GM10248 (cell line): ENCODE data around the gene SLC24A4.

ENCODE experiments used
- CTCF ChIA-PET: fragments of 300-600 bp; sonication (Branson Sonifier 250); formaldehyde crosslinking; extraction: SDS; loops from one replicate; lab custom pipeline; 2021; ENCODE audit warnings: antibody characterized with exemption; lab: Yijun Ruan, JAX
- POLR2A ChIA-PET: fragments of 350-650 bp; sonication (Branson Sonifier 250); formaldehyde crosslinking; extraction: SDS; loops from one replicate; lab custom pipeline; 2020; ENCODE audit warnings: antibody characterized with exemption; lab: Yijun Ruan, JAX
- DNase-seq: peaks from one replicate; pipeline ENCODE4 v3.0.0; 2012; ENCODE audit errors: extremely low spot score
- CTCF ChIP-seq: IDR thresholded peaks from 2 replicates; pipeline ENCODE4 v1.5.1; 2012; ENCODE audit warnings: mild to moderate bottlenecking, low read depth; ENCODE audit errors: extremely low read depth, missing control alignments, control extremely low read depth

The SLC24A4 gene

DNA sequence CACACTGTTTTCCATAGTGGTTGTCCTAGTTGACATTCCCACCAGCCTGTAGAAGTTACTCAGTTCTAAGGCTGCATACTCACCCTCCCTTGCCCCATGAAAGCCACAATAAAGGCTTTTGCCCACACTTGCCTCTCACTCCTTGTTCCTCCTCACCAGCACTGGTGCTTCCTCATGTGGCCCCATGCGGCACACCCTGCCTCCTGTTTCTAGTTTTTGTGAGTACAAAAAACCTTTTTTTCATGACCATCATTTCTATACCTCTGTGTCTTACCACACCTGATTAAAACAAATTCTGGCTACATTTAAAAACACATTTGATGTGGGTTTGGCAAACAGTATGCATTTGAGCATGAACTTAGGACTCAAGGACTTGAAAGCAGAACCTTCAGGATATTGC, 149.9 kb downstream of the SLC24A4 start:
- TF ChIP-seq CTCF, result no peak
- ChIA-PET CTCF (interaction anchor here (0.9 to 1.5 kb wide), 2 partner anchors 17 to 74 kb away, joined by 3 to 4 read pairs; no protein-coding TSS in a partner anchor), POLR2A (no interaction called here)
- no peak for DNase-seq

- TF ChIP-seq CTCF, result no peak
- no peak for DNase-seq
- POLR2A ChIA-PET, result no interaction called here
- CTCF ChIA-PET, result interaction anchor here (0.9 to 2.2 kb wide), 6 partner anchors 10 to 367 kb away, joined by 3 to 5 read pairs (median 4); partner anchors contain the start of gene ATXN3
Measured at GRCh38 chr14:92473261-92473968, 150.4 kb downstream of the SLC24A4 start.

- POLR2A ChIA-PET, result no interaction called here
- no peak for DNase-seq
- CTCF ChIA-PET, result interaction anchor here (0.9 to 2.2 kb wide), 5 partner anchors 11 to 368 kb away, joined by 3 to 5 read pairs (median 4); partner anchors contain the start of gene ATXN3
- TF ChIP-seq CTCF, result no peak
Measured at GRCh38 chr14:92473969-92474535, 151.1 kb downstream of the SLC24A4 start.

GRCh38 chr14:92475037-92475436, 152.1 kb downstream of the SLC24A4 start:
- no peak for TF ChIP-seq CTCF
- ChIA-PET CTCF (interaction anchor here (1.2 to 2.2 kb wide), 2 partner anchors 12 to 14 kb away, joined by 3 to 5 read pairs; no protein-coding TSS in a partner anchor), POLR2A (no interaction called here)
- DNase-seq, result no peak

DNA sequence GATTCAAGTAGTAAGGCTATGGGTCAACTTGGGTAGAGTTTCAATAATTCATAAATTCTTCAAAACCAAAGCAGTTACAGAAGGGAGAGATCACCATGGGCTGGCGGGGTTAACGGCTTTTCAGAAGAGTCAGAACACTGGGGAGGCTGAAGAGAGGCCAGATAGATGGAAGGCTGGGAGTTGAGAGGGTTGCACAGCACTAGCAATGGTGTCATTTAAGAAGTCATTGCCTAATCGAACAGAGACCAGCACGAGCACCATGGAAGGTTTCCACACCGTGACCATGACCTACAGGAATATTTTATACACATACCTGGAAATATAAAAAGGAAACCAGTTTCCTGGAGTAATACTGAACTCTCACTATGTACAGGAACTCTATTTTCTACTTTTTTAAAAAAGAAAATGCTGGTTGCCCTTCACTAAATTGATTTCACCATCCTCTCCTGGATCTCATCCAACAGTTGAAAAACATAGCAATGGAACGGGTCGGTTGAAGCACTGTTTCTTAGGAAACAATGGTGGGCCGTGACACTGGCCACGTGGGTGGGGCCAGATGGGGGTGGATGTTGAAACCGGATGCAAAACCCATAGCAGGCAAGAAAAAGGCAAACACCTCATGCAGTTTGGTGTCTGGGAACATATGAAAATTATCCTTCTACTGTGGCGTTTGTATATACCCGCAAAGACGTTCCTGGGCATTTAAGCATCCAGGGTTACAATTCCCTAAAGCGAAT, 152.7 kb downstream of the SLC24A4 start:
- CTCF ChIA-PET, result interaction anchor here (2.2 kb wide), 1 partner anchor 12 kb away, joined by 5 read pairs; no protein-coding TSS in a partner anchor
- no peak for DNase-seq
- POLR2A ChIA-PET, result no interaction called here
- no peak for TF ChIP-seq CTCF

DNA sequence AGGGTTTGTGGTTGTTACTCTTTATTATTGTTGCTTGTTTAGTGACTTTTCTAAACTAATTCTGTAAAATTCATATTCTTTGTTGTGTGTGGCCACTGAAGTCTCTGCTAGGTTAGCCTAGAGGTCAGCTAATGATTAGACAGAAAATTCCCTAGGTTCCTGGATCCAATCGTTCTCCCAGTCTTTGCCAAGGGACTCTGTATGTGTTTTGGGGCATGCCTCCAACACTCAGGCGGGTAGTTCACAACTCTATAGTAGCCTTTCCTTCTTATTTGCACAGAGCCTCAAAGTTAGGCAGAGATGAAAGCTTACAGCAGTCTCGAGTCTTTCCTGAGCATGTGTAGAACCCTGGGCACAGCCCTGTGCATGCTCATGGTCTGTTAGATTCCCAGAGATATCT, 157.9 kb downstream of the SLC24A4 start:
- no peak for TF ChIP-seq CTCF
- POLR2A ChIA-PET, result no interaction called here
- DNase-seq, result no peak
- CTCF ChIA-PET, result interaction anchor here (1.0 kb wide), 1 partner anchor 19 kb away, joined by 3 read pairs; no protein-coding TSS in a partner anchor
